GM12872 (cell line): ENCODE data around the gene UGCG.

Experiments used
- CTCF ChIP-seq: IDR thresholded peaks from 3 replicates; pipeline ENCODE4 v1.5.1; 2011; ENCODE audit warnings: low read depth, mild to moderate bottlenecking, low read length, moderate library complexity; ENCODE audit not compliant: insufficient read depth

Gene UGCG

GRCh38 chr9:111925784-111926183, 29.2 kb downstream of the UGCG start:
- TF ChIP-seq CTCF = no peak

DNA sequence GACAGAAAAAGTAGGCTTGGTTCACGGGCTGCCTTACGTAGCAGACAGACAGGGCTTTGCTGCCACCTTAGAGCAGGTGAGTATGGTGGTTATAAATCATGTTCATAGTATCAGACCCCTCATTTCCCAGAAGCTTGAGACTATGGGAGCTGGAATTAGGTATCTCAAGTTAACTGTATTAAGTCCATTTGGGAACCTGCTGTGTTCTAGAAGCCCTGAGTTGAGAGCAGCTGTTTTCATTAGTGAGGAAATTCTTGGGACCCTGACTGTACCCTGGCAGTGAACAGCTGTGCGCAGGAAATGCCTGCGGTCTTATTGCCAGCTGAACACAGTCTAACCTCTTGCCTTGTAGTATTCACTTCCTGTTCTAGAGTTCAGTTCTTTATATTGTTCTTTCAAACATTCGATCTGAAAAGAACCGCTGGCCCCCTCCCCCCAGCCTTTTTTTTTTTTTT, 29.8 kb downstream of the UGCG start:
- no peak for TF ChIP-seq CTCF

- no peak for TF ChIP-seq CTCF
Measured at GRCh38 chr9:111928359-111928720, 31.7 kb downstream of the UGCG start.

DNA sequence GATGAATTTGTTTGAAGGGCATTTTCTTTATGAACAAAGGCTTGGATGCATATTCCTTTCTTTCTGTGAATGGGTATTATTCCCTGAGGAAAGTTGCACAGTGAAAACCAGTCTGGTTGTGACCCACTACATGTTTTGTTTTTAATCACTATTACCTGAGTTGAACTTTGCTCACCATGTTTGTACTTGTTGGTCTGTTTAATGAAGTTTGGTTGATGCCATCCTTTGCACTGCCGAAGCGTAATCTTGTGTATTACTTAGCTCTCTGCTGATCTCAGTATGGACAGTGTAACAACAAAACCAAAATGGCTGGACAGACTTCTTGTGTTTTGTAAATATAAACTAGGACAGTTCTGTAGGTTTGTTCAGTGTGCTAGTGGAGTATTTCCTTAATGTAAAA, 38.1 kb downstream of the UGCG start:
- no peak for TF ChIP-seq CTCF

- TF ChIP-seq CTCF = no peak
Measured at GRCh38 chr9:111936391-111936790, 39.8 kb downstream of the UGCG start.

DNA sequence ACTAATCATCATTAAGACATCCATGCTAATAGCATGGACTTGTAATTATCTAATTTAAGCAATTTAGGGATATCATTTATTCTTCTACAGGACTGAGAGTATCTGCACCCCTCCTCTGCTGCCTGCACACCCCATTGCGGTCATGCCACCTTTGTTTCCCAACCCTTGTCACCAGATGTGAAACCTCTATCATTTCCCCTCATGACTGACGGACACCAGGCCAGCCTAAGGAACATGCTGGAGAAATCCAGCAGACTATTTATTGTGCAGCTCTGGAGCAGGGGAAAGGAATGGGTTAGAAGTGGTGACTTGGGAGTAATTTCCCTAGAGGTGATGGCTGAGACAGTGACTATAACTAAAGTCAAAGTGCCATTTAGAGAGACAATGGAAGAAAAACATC, 40.7 kb downstream of the UGCG start:
- TF ChIP-seq CTCF = no peak

- no peak for TF ChIP-seq CTCF
Measured at GRCh38 chr9:111937781-111938426, 41.3 kb downstream of the UGCG start.
